ENCODE results near the gene MSGN1. TPM values are rescaled to one million over a fixed set of nuclear protein-coding genes. Genes with fewer than 3 reads are reported as not detected.

MSGN1 gene
- total RNA-seq, 2 experiments from 2014 or later = not detected

Other genes with a start within 250 kb of the MSGN1 start
- 10 to 100 TPM; 32.1 to 35.1 TPM for gene SMC6, start 62.6 kb upstream of the MSGN1 start, total RNA-seq
- 10 to 100 TPM; 40.0 to 48.7 TPM for gene GEN1, start 62.3 kb upstream of the MSGN1 start, total RNA-seq
- not detected for gene KCNS3, start 62.2 kb downstream of the MSGN1 start, total RNA-seq